Astrocyte (in vitro differentiated cells and primary cell): ENCODE data around the gene KRTAP9-3. TPM values are rescaled to one million over a fixed set of nuclear protein-coding genes. Genes with fewer than 3 reads are reported as not detected.

ENCODE experiments used
- DNase-seq: peaks from one replicate; pipeline ENCODE4 v3.0.0-alpha.2; 2010; ENCODE audit warnings: low read depth
- FAIRE-seq: peaks from 2 replicates; lab custom pipeline; 2011; peaks lifted over from hg19 to GRCh38; lab: Jason Lieb, UNC
- H2AFZ ChIP-seq: 2 replicates; pipeline ENCODE4 v1.6.0; 2012; ENCODE audit warnings: low read depth, low read length, inconsistent platforms
- H3K27ac ChIP-seq: 2 replicates; pipeline ENCODE4 v1.5.1; 2011; ENCODE audit warnings: low read depth, low read length, inconsistent platforms
- H3K27me3 ChIP-seq: 2 replicates; pipeline ENCODE4 v1.6.0; 2011; ENCODE audit warnings: low read length, inconsistent platforms; ENCODE audit not compliant: insufficient read depth
- H3K36me3 ChIP-seq: 2 replicates; pipeline ENCODE4 v1.5.1; 2011; ENCODE audit warnings: low read length, inconsistent platforms; ENCODE audit not compliant: insufficient read depth
- H3K4me1 ChIP-seq: 2 replicates; pipeline ENCODE4 v1.5.1; 2011; ENCODE audit warnings: low read length, inconsistent platforms; ENCODE audit not compliant: insufficient read depth
- H3K4me2 ChIP-seq: 2 replicates; pipeline ENCODE4 v1.6.0; 2012; ENCODE audit warnings: low read length, inconsistent platforms
- H3K4me3 ChIP-seq: 2 replicates; pipeline ENCODE4 v1.5.1; 2011; ENCODE audit warnings: low read depth, mild to moderate bottlenecking, low read length, inconsistent platforms; ENCODE audit not compliant: insufficient read depth
- H3K79me2 ChIP-seq: 2 replicates; pipeline ENCODE4 v1.6.0; 2012; ENCODE audit warnings: mild to moderate bottlenecking, low read length, inconsistent platforms; ENCODE audit not compliant: insufficient read depth
- H3K9ac ChIP-seq: 2 replicates; pipeline ENCODE4 v1.6.0; 2012; ENCODE audit warnings: mild to moderate bottlenecking, low read length, inconsistent platforms
- H3K9me3 ChIP-seq: 2 replicates; pipeline ENCODE4 v1.5.1; 2012; ENCODE audit warnings: low read depth, mild to moderate bottlenecking, low read length, inconsistent platforms; ENCODE audit not compliant: insufficient read depth
- H4K20me1 ChIP-seq: 2 replicates; pipeline ENCODE4 v1.6.0; 2012; ENCODE audit warnings: low read length, inconsistent platforms; ENCODE audit not compliant: insufficient read depth
- H3K27ac Mint-ChIP-seq: one replicate; pipeline ENCODE4 v1.8.0; 2021; ENCODE audit warnings: mild to moderate bottlenecking, mixed read lengths; ENCODE audit not compliant: unreplicated experiment
- H3K27me3 Mint-ChIP-seq: one replicate; pipeline ENCODE4 v1.8.0; 2021; ENCODE audit warnings: low read depth, mixed read lengths; ENCODE audit not compliant: unreplicated experiment
- H3K36me3 Mint-ChIP-seq: one replicate; pipeline ENCODE4 v1.8.0; 2021; ENCODE audit warnings: low read depth, mixed read lengths; ENCODE audit not compliant: unreplicated experiment
- H3K4me1 Mint-ChIP-seq: one replicate; pipeline ENCODE4 v1.8.0; 2021; ENCODE audit warnings: low read depth, mixed read lengths; ENCODE audit not compliant: unreplicated experiment
- H3K4me3 Mint-ChIP-seq: one replicate; pipeline ENCODE4 v1.8.0; 2021; ENCODE audit warnings: mild to moderate bottlenecking, moderate library complexity, mixed read lengths; ENCODE audit not compliant: unreplicated experiment
- H3K9me3 Mint-ChIP-seq: one replicate; pipeline ENCODE4 v1.8.0; 2021; ENCODE audit warnings: mild to moderate bottlenecking, mixed read lengths; ENCODE audit not compliant: unreplicated experiment
- CTCF ChIP-seq: IDR thresholded peaks from 2 replicates; pipeline ENCODE4 v1.5.1; 2011; ENCODE audit warnings: low read depth, mild to moderate bottlenecking, inconsistent platforms, low read length, moderate library complexity; ENCODE audit not compliant: insufficient read depth
- EZH2 ChIP-seq: IDR thresholded peaks from 2 replicates; pipeline ENCODE4 v1.6.1; 2012; ENCODE audit warnings: mild to moderate bottlenecking, low read length, inconsistent platforms; ENCODE audit not compliant: insufficient read depth
- total RNA-seq: library from RNA; stranded (reverse); gene quantifications from 2 replicates; pipeline ENCODE4 v1.2.1, GENCODE V29; 2021

KRTAP9-3 gene
- total RNA-seq, 1 donor from 2014 or later, result not detected

GRCh38 chr17:41196068-41196467, 36.2 kb upstream of the KRTAP9-3 start:
- no peak overlapping the region for H3K27ac ChIP-seq
- Mint-ChIP-seq H3K4me3 (no peak overlapping the region), H3K27ac (no peak overlapping the region), H3K36me3 (no peaks in the 10 kb centered on the region), H3K4me1 (no peaks in the 10 kb centered on the region), H3K27me3 (peaks cover 10% of the 10 kb centered on the region), H3K9me3 (peaks cover 9% of the 10 kb centered on the region)
- H3K4me1 ChIP-seq, result no peaks in the 10 kb centered on the region
- FAIRE-seq (no peak), DNase-seq (no peak)
- no peak overlapping the region for H3K9ac ChIP-seq
- no peak overlapping the region for H3K4me2 ChIP-seq
- no peaks in the 10 kb centered on the region for H4K20me1 ChIP-seq
- no peaks in the 10 kb centered on the region for H3K79me2 ChIP-seq
- no peaks in the 10 kb centered on the region for H3K9me3 ChIP-seq
- TF ChIP-seq EZH2, result no peak
- TF ChIP-seq CTCF, result no peak
- no peak overlapping the region for H2AFZ ChIP-seq
- peaks cover 2% of the 10 kb centered on the region for H3K27me3 ChIP-seq
- no peak overlapping the region for H3K4me3 ChIP-seq
- H3K36me3 ChIP-seq, result no peaks in the 10 kb centered on the region

DNA sequence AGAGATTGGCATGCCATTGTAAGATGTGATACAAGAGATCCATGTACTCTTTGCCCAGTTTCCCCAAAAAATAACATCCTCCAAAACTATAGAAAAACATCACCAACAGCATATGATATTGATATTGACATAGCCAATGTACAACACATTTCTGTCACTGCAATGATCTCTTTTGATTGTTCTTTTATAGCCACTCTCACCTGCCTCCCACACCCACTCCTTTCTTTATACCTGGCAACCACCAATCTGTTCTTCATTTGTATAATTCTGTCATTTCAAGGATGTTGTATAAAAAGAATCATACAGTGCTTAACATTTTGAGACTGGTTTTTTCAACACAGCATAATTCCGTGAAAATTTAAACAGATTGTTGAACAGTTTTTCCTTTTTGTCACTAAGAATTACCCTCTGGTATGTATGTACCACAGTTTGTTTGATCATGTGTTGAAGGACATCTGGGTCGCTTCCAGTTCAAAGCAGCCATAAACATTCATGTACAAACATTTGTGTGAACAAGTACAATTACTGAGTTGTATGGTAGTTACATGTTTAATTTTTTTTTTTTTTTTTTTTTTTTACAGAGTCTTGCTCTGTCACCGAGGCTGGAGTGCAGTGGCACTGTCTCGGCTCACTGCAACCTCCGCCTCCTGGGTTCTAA, 32.7 kb upstream of the KRTAP9-3 start:
- no peak for TF ChIP-seq EZH2
- no peak for TF ChIP-seq CTCF
- FAIRE-seq, result no peak
- peaks cover 10% of the 10 kb centered on the region for H3K27me3 Mint-ChIP-seq

GRCh38 chr17:41211845-41212466, 20.3 kb upstream of the KRTAP9-3 start:
- H2AFZ ChIP-seq, result no peak overlapping the region
- no peak for TF ChIP-seq EZH2
- TF ChIP-seq CTCF, result no peak
- H3K4me3 Mint-ChIP-seq, result no peak overlapping the region
- H3K36me3 Mint-ChIP-seq, result peaks cover 2% of the 10 kb centered on the region
- no peaks in the 10 kb centered on the region for H4K20me1 ChIP-seq
- H3K4me1 Mint-ChIP-seq, result no peaks in the 10 kb centered on the region
- no peak overlapping the region for H3K4me3 ChIP-seq
- H3K27me3 ChIP-seq, result no peaks in the 10 kb centered on the region
- no peaks in the 10 kb centered on the region for H3K9me3 ChIP-seq
- no peaks in the 10 kb centered on the region for H3K79me2 ChIP-seq
- peaks cover 3% of the 10 kb centered on the region for H3K9me3 Mint-ChIP-seq
- no peaks in the 10 kb centered on the region for H3K4me1 ChIP-seq
- H3K36me3 ChIP-seq, result no peaks in the 10 kb centered on the region
- no peak overlapping the region for H3K27ac Mint-ChIP-seq
- DNase-seq, result peak; percentile 35
- peaks cover 16% of the 10 kb centered on the region for H3K27me3 Mint-ChIP-seq
- H3K9ac ChIP-seq, result no peak overlapping the region
- no peak overlapping the region for H3K27ac ChIP-seq
- FAIRE-seq, result no peak
- no peak overlapping the region for H3K4me2 ChIP-seq

More for the DNA sequence above, 32.7 kb upstream of the KRTAP9-3 start:
- Histone ChIP-seq H3K27ac (no peak overlapping the region), H3K9ac (no peak overlapping the region), H3K4me3 (no peak overlapping the region), H3K4me1 (no peaks in the 10 kb centered on the region), H4K20me1 (no peaks in the 10 kb centered on the region), H2AFZ (no peak overlapping the region), H3K36me3 (no peaks in the 10 kb centered on the region), H3K79me2 (no peaks in the 10 kb centered on the region), H3K4me2 (no peak overlapping the region), H3K9me3 (no peaks in the 10 kb centered on the region), H3K27me3 (peaks cover 2% of the 10 kb centered on the region)
- Mint-ChIP-seq H3K4me1 (no peaks in the 10 kb centered on the region), H3K36me3 (no peaks in the 10 kb centered on the region), H3K27ac (no peak overlapping the region), H3K4me3 (no peak overlapping the region), H3K9me3 (peaks cover 7% of the 10 kb centered on the region)
- DNase-seq, result no peak
